HepG2 (cell line): Measurements from ENCODE around the gene KRTAP12-1.

Experiments used
- CTCF ChIP-seq: sonication (generic); formaldehyde crosslinking; IDR thresholded peaks from 2 replicates; pipeline ENCODE4 v1.5.0; 2020; ENCODE audit warnings: mild to moderate bottlenecking, missing genetic modification reagents, moderate library complexity
- JUND ChIP-seq: sonication (generic); formaldehyde crosslinking; IDR thresholded peaks from 2 replicates; pipeline ENCODE4 v1.8.0; 2022; ENCODE audit warnings: mild to moderate bottlenecking, missing genetic modification reagents
- KLF13 ChIP-seq: sonication (generic); formaldehyde crosslinking; IDR thresholded peaks from 2 replicates; pipeline ENCODE4 v1.4.0; 2020; ENCODE audit warnings: mild to moderate bottlenecking, missing genetic modification reagents
- NCOA5 ChIP-seq: sonication (generic); formaldehyde crosslinking; IDR thresholded peaks from 2 replicates; pipeline ENCODE4 v1.4.0; 2020; ENCODE audit warnings: missing genetic modification reagents
- PHF8 ChIP-seq: sonication (generic); formaldehyde crosslinking; IDR thresholded peaks from 2 replicates; pipeline ENCODE4 v1.5.0; 2020; ENCODE audit warnings: missing genetic modification reagents
- ZBTB49 ChIP-seq: sonication (generic); formaldehyde crosslinking; IDR thresholded peaks from 2 replicates; pipeline ENCODE4 v1.4.0; 2020; ENCODE audit warnings: missing genetic modification reagents, borderline replicate concordance
- ZNF33B ChIP-seq: sonication (generic); formaldehyde crosslinking; IDR thresholded peaks from 2 replicates; pipeline ENCODE4 v1.5.1; 2020; ENCODE audit warnings: mild to moderate bottlenecking, missing genetic modification reagents
- ZNF451 ChIP-seq: sonication (generic); formaldehyde crosslinking; IDR thresholded peaks from 2 replicates; pipeline ENCODE4 v1.5.0; 2020; ENCODE audit warnings: mild to moderate bottlenecking, missing genetic modification reagents
- ZNF510 ChIP-seq: sonication (generic); formaldehyde crosslinking; IDR thresholded peaks from 2 replicates; pipeline ENCODE4 v1.4.0; 2020; ENCODE audit warnings: low read depth, mild to moderate bottlenecking, missing genetic modification reagents
- ZNF589 ChIP-seq: sonication (generic); formaldehyde crosslinking; conservative IDR thresholded peaks from 2 replicates; pipeline ENCODE4 v1.8.0; 2022; ENCODE audit warnings: mild to moderate bottlenecking, moderate library complexity, missing genetic modification reagents
- TF ChIP-seq, protein P1 (sequence below): sonication (generic); formaldehyde crosslinking; conservative IDR thresholded peaks from 2 replicates; pipeline ENCODE4 v1.4.0; 2020; ENCODE audit warnings: missing genetic modification reagents

DNA sequence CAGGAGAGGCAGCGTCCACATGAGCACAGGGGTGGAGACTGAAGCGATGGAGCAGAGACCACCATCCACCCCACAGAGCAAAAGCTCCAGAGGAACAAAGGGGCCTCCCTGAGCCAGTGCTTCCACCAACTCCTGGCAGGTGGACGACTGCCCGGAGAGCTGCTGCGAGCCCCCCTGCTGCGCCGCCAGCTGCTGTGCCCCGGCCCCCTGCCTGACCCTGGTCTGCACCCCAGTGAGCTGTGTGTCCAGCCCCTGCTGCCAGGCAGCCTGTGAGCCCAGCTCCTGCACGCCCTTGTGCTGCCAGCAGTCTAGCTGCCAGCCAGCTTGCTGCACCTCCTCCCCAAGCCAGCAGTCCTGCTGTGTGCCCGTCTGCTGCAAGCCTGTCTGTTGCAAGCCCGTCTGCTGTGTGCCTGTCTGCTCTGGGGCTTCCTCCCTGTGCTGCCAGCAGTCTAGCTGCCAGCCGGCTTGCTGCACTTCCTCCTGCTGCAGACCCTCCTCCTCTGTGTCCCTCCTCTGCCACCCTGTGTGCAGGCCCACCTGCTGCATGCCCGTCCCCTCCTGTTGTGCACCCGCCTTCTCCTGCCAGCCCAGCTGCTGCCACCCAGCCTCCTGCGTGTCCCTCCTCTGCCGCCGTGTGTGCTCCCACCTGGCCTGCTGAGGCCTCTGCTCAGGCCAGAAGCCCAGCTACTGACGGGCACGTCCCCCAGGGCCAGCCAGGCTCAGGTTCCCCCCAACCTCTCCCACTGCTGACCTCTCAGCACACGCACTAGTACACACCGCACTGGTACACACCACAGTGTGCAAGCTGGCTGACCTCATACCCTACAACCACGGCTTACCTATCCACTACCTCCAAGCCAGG is 20.4 kb upstream of the KRTAP12-1 start:
- TF ChIP-seq ZNF510 (CRISPR knock-in tag) = no peak
- TF ChIP-seq ZNF451 (CRISPR knock-in tag) = no peak
- no peak for TF ChIP-seq KLF13 (CRISPR knock-in tag)
- no peak for TF ChIP-seq ZNF589
- no peak for TF ChIP-seq ZNF33B (CRISPR knock-in tag)
- TF ChIP-seq JUND (CRISPR knock-in tag) = no peak
- no peak for TF ChIP-seq PHF8 (CRISPR knock-in tag)
- TF ChIP-seq NCOA5 (CRISPR knock-in tag) = no peak
- no peak for TF ChIP-seq CTCF (CRISPR knock-in tag)
- no peak for TF ChIP-seq ZBTB49
- TF ChIP-seq, protein P1, sequence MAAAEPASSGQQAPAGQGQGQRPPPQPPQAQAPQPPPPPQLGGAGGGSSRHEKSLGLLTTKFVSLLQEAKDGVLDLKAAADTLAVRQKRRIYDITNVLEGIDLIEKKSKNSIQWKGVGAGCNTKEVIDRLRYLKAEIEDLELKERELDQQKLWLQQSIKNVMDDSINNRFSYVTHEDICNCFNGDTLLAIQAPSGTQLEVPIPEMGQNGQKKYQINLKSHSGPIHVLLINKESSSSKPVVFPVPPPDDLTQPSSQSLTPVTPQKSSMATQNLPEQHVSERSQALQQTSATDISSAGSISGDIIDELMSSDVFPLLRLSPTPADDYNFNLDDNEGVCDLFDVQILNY (CRISPR knock-in tag) = no peak
